OCI-LY1 (cell line): ENCODE results near the gene XPNPEP2.
A peak's percentile ranks its signal among the peaks of the same experiment; 100 is the strongest.

Source experiments
- H2AFZ ChIP-seq: fragments of 200-600 bp; sonication (generic), shearing (Covaris generic); 2 replicates; pipeline ENCODE4 v1.6.0; 2014; ENCODE audit warnings: antibody characterized with exemption, mild to moderate bottlenecking, low read length
- H3F3A ChIP-seq: fragments of 200-600 bp; sonication (generic), shearing (Covaris generic); 2 replicates; pipeline ENCODE4 v1.6.0; 2014; ENCODE audit warnings: mild to moderate bottlenecking, antibody characterized with exemption, low read length, moderate library complexity; ENCODE audit not compliant: insufficient read depth
- H3K27ac ChIP-seq: fragments of 200-600 bp; sonication (generic); 2 replicates; pipeline ENCODE4 v1.5.1; 2014; ENCODE audit warnings: low read length, mixed run types, mild to moderate bottlenecking, low read depth; ENCODE audit not compliant: poor library complexity, severe bottlenecking
- H3K27me3 ChIP-seq: fragments of 200-600 bp; sonication (generic); 2 replicates; pipeline ENCODE4 v1.6.0; 2014; ENCODE audit warnings: antibody characterized with exemption, mild to moderate bottlenecking, low read length, moderate library complexity; ENCODE audit not compliant: insufficient read depth
- H3K36me3 ChIP-seq: fragments of 200-600 bp; sonication (generic); 2 replicates; pipeline ENCODE4 v1.6.1; 2014; ENCODE audit warnings: mild to moderate bottlenecking, antibody characterized with exemption, low read length, moderate library complexity, mixed read lengths; ENCODE audit not compliant: insufficient read depth
- H3K4me1 ChIP-seq: fragments of 200-600 bp; sonication (generic); 2 replicates; pipeline ENCODE4 v1.5.1; 2014; ENCODE audit warnings: mild to moderate bottlenecking, low read length, moderate library complexity; ENCODE audit not compliant: insufficient read depth, severe bottlenecking
- H3K4me2 ChIP-seq: fragments of 200-600 bp; sonication (generic), shearing (Covaris generic); 2 replicates; pipeline ENCODE4 v1.6.1; 2014; ENCODE audit warnings: low read length
- H3K4me3 ChIP-seq: fragments of 200-600 bp; sonication (generic); 2 replicates; pipeline ENCODE4 v1.5.1; 2014; ENCODE audit warnings: low read length, low read depth, mild to moderate bottlenecking, mixed read lengths; ENCODE audit not compliant: poor library complexity, severe bottlenecking
- H3K79me2 ChIP-seq: fragments of 200-600 bp; shearing (Covaris generic); 2 replicates; pipeline ENCODE4 v1.6.1; 2016; ENCODE audit warnings: mixed run types, low read length, mixed read lengths; ENCODE audit not compliant: insufficient read depth
- H3K9ac ChIP-seq: fragments of 200-600 bp; sonication (generic), shearing (Covaris generic); 2 replicates; pipeline ENCODE4 v1.6.1; 2014; ENCODE audit warnings: mild to moderate bottlenecking, low read length, mixed read lengths
- H3K9me2 ChIP-seq: fragments of 200-600 bp; sonication (generic), shearing (Covaris generic); 2 replicates; pipeline ENCODE4 v1.6.1; 2014; ENCODE audit warnings: low read depth, mild to moderate bottlenecking, low read length, mixed read lengths
- H3K9me3 ChIP-seq: fragments of 200-600 bp; shearing (Covaris generic); 2 replicates; pipeline ENCODE4 v1.6.1; 2014; ENCODE audit warnings: low read length, mixed read lengths
- H4K20me1 ChIP-seq: fragments of 200-600 bp; sonication (generic), shearing (Covaris generic); 2 replicates; pipeline ENCODE4 v1.6.0; 2016; ENCODE audit warnings: mild to moderate bottlenecking, low read length; ENCODE audit not compliant: insufficient read depth
- CTCF ChIP-seq: fragments of 200-600 bp; sonication (generic), shearing (Covaris generic); IDR thresholded peaks from 2 replicates; pipeline ENCODE4 v1.5.1; 2017; ENCODE audit warnings: mild to moderate bottlenecking, antibody characterized with exemption, low read length, moderate library complexity, mixed read lengths
- EZH2 ChIP-seq: fragments of 200-600 bp; sonication (generic), shearing (Covaris generic); IDR thresholded peaks from 2 replicates; pipeline ENCODE4 v1.8.0; 2017; ENCODE audit warnings: borderline replicate concordance, mixed run types, mild to moderate bottlenecking, antibody characterized with exemption, low read length, moderate library complexity, mixed read lengths

The XPNPEP2 gene

GRCh38 chrX:129777218-129778030 lies 38.6 kb downstream of the XPNPEP2 start:
- Histone ChIP-seq H3K4me3 (peak overlapping the region; percentile 57), H3F3A (0 out of 2 replicates have a peak, but pooled peaks cover 5% of the 10 kb centered on the region), H2AFZ (no peak overlapping the region), H3K9ac (peak overlapping the region; percentile 74), H3K36me3 (peaks cover 10% of the 10 kb centered on the region; the same call in 1 of the 2 replicates), H3K27ac (peak overlapping the region; percentile 99), H3K4me1 (peaks cover 96% of the 10 kb centered on the region), H3K4me2 (peak overlapping the region; percentile 87), H3K9me2 (no peaks in the 10 kb centered on the region), H3K9me3 (no peaks in the 10 kb centered on the region), H4K20me1 (no peaks in the 10 kb centered on the region), H3K27me3 (no peaks in the 10 kb centered on the region), H3K79me2 (peaks cover 15% of the 10 kb centered on the region)
- TF ChIP-seq CTCF (no peak), EZH2 (no peak)

GRCh38 chrX:129779086-129779672 lies 40.4 kb downstream of the XPNPEP2 start:
- H3K9ac ChIP-seq: peak overlapping the region; percentile 96
- H3K79me2 ChIP-seq: peaks cover 29% of the 10 kb centered on the region
- H3F3A ChIP-seq: 0 out of 2 replicates have a peak, but pooled peaks cover 5% of the 10 kb centered on the region
- H3K4me3 ChIP-seq: peak overlapping the region; percentile 85
- H3K9me3 ChIP-seq: no peaks in the 10 kb centered on the region
- TF ChIP-seq EZH2 (no peak), CTCF (no peak)
- peak overlapping the region; percentile 96 for H3K4me2 ChIP-seq
- H4K20me1 ChIP-seq: no peaks in the 10 kb centered on the region
- no peak overlapping the region for H2AFZ ChIP-seq
- peaks cover 27% of the 10 kb centered on the region for H3K36me3 ChIP-seq
- H3K9me2 ChIP-seq: no peaks in the 10 kb centered on the region
- H3K27me3 ChIP-seq: no peaks in the 10 kb centered on the region
- H3K4me1 ChIP-seq: peaks cover 96% of the 10 kb centered on the region
- peak overlapping the region; percentile 99 for H3K27ac ChIP-seq

- no peaks in the 10 kb centered on the region for H3K27me3 ChIP-seq
- peaks cover 96% of the 10 kb centered on the region for H3K4me1 ChIP-seq
- H3K36me3 ChIP-seq: peaks cover 33% of the 10 kb centered on the region
- H3K4me2 ChIP-seq: peak within 1 kb of the TSS; percentile 96
- H3K9ac ChIP-seq: peak within 1 kb of the TSS; percentile 96
- no peaks in the 10 kb centered on the region for H4K20me1 ChIP-seq
- no peaks in the 10 kb centered on the region for H3K9me2 ChIP-seq
- peaks cover 29% of the 10 kb centered on the region for H3K79me2 ChIP-seq
- H3K27ac ChIP-seq: peak within 1 kb of the TSS; percentile 99
- H3F3A ChIP-seq: 0 out of 2 replicates have a peak, but pooled peaks cover 5% of the 10 kb centered on the region
- H3K9me3 ChIP-seq: no peaks in the 10 kb centered on the region
- TF ChIP-seq CTCF (no peak), EZH2 (no peak)
- H3K4me3 ChIP-seq: peak within 1 kb of the TSS; percentile 85
- H2AFZ ChIP-seq: no peak within 1 kb of the TSS
Observed at GRCh38 chrX:129779747-129780146, 41.0 kb downstream of the XPNPEP2 start, which contains the start of gene SASH3. TSS of gene SASH3 (plus strand) at chrX:129779949. CDS start at chrX:129780098, 149 bp downstream.
